Measurements from ENCODE around the gene GRAP2. TPM values are rescaled to one million over a fixed set of nuclear protein-coding genes. Genes with fewer than 3 reads are reported as not detected.

GRAP2 gene
- total and polyA plus RNA-seq, 2 experiments from 2014 or later: 0.42 TPM; not detected in 1

GRCh38 chr22:39936523-39937145 is 35.8 kb downstream of the GRAP2 start:
- H3K4me3 ChIP-seq: no peak overlapping the region
- no peaks in the 10 kb centered on the region for H3K27me3 ChIP-seq (ENCODE audit: insufficient read depth)
- TF ChIP-seq NANOG (IDR thresholded peaks at IDR 0.05; ENCODE audit: borderline replicate concordance): no peak
- TF ChIP-seq REST (IDR thresholded peaks at IDR 0.05; ENCODE audit: unreplicated experiment): no peak
- TF ChIP-seq ZNF331 (CRISPR knock-in tag; IDR thresholded peaks at IDR 0.05; ENCODE audit: low read depth): no peak
- no peak for TF ChIP-seq ZNF462 (CRISPR knock-in tag; IDR thresholded peaks at IDR 0.05)
- no peak for TF ChIP-seq CTCF (conservative IDR thresholded peaks at IDR 0.05; ENCODE audit: low read depth in 2 of 2)
- TF ChIP-seq JUNB (IDR thresholded peaks at IDR 0.05; ENCODE audit: unreplicated experiment): no peak
- TF ChIP-seq ETS1 (IDR thresholded peaks at IDR 0.05): no peak
- no peak for TF ChIP-seq CREB1 (CRISPR knock-in tag; IDR thresholded peaks at IDR 0.05; ENCODE audit: low read depth)
- no peak for TF ChIP-seq STAT1 (IDR thresholded peaks at IDR 0.05; ENCODE audit: unreplicated experiment)
- no peak for TF ChIP-seq POLR2AphosphoS5 (IDR thresholded peaks at IDR 0.05; ENCODE audit: low read depth)
- no peak for TF ChIP-seq ZNF114 (CRISPR knock-in tag; IDR thresholded peaks at IDR 0.05)
- no peak for TF ChIP-seq EZH2 (IDR thresholded peaks at IDR 0.05; ENCODE audit: low read depth, unreplicated experiment)
- TF ChIP-seq EZH2phosphoT487 (IDR thresholded peaks at IDR 0.05; ENCODE audit: unreplicated experiment): no peak
- H3K4me1 ChIP-seq (ENCODE audit: insufficient read depth): peaks cover 38% of the 10 kb centered on the region
- H4K20me1 ChIP-seq (replicated peaks; ENCODE audit: insufficient read depth): no peaks in the 10 kb centered on the region
- Mint-ChIP-seq H3K9me3 (no peaks in the 10 kb centered on the region), H3K27me3 (ENCODE audit: insufficient read depth, low read depth, poor library complexity) (peaks cover 4% of the 10 kb centered on the region), H3K4me1 (peaks cover 57% of the 10 kb centered on the region), H3K4me3 (no peak overlapping the region), H3K27ac (no peak overlapping the region), H3K36me3 (ENCODE audit: low read depth) (no peaks in the 10 kb centered on the region)
- H3K79me2 ChIP-seq (replicated peaks; ENCODE audit: insufficient read depth): no peaks in the 10 kb centered on the region
- H3K4me2 ChIP-seq: no peak overlapping the region
- no peaks in the 10 kb centered on the region for H3K36me3 ChIP-seq (ENCODE audit: insufficient read depth)
- H2AFZ ChIP-seq: no peak overlapping the region; the same call in 1 of the 2 replicates
- H3F3A ChIP-seq (replicated peaks; ENCODE audit: low read depth): 0 out of 2 replicates have a peak, but pooled peaks cover 2% of the 10 kb centered on the region
- no peak overlapping the region for H3K27ac ChIP-seq (ENCODE audit: low read depth)
- DNase-seq (ENCODE audit: low spot score) (no peak), ATAC-seq (no peak)
- H3K9me2 ChIP-seq (ENCODE audit: insufficient read depth): no peaks in the 10 kb centered on the region
